HepG2 (cell line): ENCODE data around the gene ACTR10. TPM values are rescaled to one million over a fixed set of nuclear protein-coding genes. Genes with fewer than 3 reads are reported as not detected.

ENCODE experiments used
- ARID3A ChIP-seq: IDR thresholded peaks from 2 replicates; pipeline ENCODE4 v1.6.1; 2012; ENCODE audit warnings: low read depth, low read length, improper control_type of control experiment
- ATRX ChIP-seq: sonication (generic); formaldehyde crosslinking; IDR thresholded peaks from 2 replicates; pipeline ENCODE4 v1.4.0; 2020; ENCODE audit warnings: missing genetic modification reagents, borderline replicate concordance
- CHD2 ChIP-seq: IDR thresholded peaks from 2 replicates; pipeline ENCODE4 v1.6.1; 2011; ENCODE audit warnings: low read depth, low read length, improper control_type of control experiment
- CSRNP2 ChIP-seq: sonication (generic); formaldehyde crosslinking; conservative IDR thresholded peaks from 2 replicates; pipeline ENCODE4 v1.8.0; 2022; ENCODE audit warnings: low read depth, missing genetic modification reagents
- DMAP1 ChIP-seq: IDR thresholded peaks from 2 replicates; pipeline ENCODE4 v1.6.1; 2016
- DNMT1 ChIP-seq: sonication (generic); formaldehyde crosslinking; IDR thresholded peaks from 2 replicates; pipeline ENCODE4 v1.5.1; 2020; ENCODE audit warnings: mild to moderate bottlenecking, missing genetic modification reagents
- ERF ChIP-seq: IDR thresholded peaks from 2 replicates; pipeline ENCODE4 v1.6.1; 2018; ENCODE audit warnings: missing biosample characterization, missing genetic modification reagents
- FOXK1 ChIP-seq: sonication (generic); formaldehyde crosslinking; IDR thresholded peaks from 2 replicates; pipeline ENCODE4 v1.4.0; 2020; ENCODE audit warnings: low read depth, missing genetic modification reagents, borderline replicate concordance
- GTF3A ChIP-seq: sonication (generic); formaldehyde crosslinking; conservative IDR thresholded peaks from 2 replicates; pipeline ENCODE4 v1.4.0; 2020; ENCODE audit warnings: mild to moderate bottlenecking, missing genetic modification reagents
- HNRNPLL ChIP-seq: fragments of 200-400 bp; formaldehyde crosslinking; IDR thresholded peaks from 2 replicates; pipeline ENCODE4 v1.6.1; 2017; ENCODE audit warnings: mild to moderate bottlenecking, low read depth, low read length; ENCODE audit not compliant: poor library complexity, severe bottlenecking
- MBNL3 ChIP-seq: fragments of 250-450 bp; sonication (Bioruptor Pico); conservative IDR thresholded peaks from 2 replicates; pipeline ENCODE4 v1.8.0; 2022; ENCODE audit warnings: mild to moderate bottlenecking, inconsistent platforms
- NONO ChIP-seq, 2 experiments: fragments of 450-650 bp in 1 of 2; sonication (generic) in 1 of 2; formaldehyde crosslinking in 1 of 2; IDR thresholded peaks in 1 of 2; conservative IDR thresholded peaks in 1 of 2; 2 replicates each; pipeline versions ENCODE4 v1.6.1 to v1.8.0; 2017 to 2022; ENCODE audit warnings: mild to moderate bottlenecking in 1 of 2, missing genetic modification reagents in 1 of 2, moderate library complexity in 1 of 2
- NR0B2 ChIP-seq: sonication (generic); formaldehyde crosslinking; IDR thresholded peaks from 2 replicates; pipeline ENCODE4 v1.4.0; 2020; ENCODE audit warnings: mild to moderate bottlenecking, missing genetic modification reagents
- NRL ChIP-seq: sonication (generic); formaldehyde crosslinking; IDR thresholded peaks from 2 replicates; pipeline ENCODE4 v1.5.0; 2020; ENCODE audit warnings: missing genetic modification reagents, mild to moderate bottlenecking, moderate library complexity, borderline replicate concordance
- PITX1 ChIP-seq: sonication (generic); formaldehyde crosslinking; IDR thresholded peaks from 2 replicates; pipeline ENCODE4 v1.5.1; 2020; ENCODE audit warnings: mild to moderate bottlenecking, missing genetic modification reagents
- RAD51 ChIP-seq: fragments of 450-650 bp; IDR thresholded peaks from 2 replicates; pipeline ENCODE4 v1.6.1; 2016; ENCODE audit warnings: borderline replicate concordance
- REL ChIP-seq: sonication (generic); formaldehyde crosslinking; conservative IDR thresholded peaks from 2 replicates; pipeline ENCODE4 v1.8.0; 2022; ENCODE audit warnings: mild to moderate bottlenecking, missing genetic modification reagents, moderate library complexity
- ZNF34 ChIP-seq: sonication (generic); formaldehyde crosslinking; IDR thresholded peaks from 2 replicates; pipeline ENCODE4 v1.4.0; 2020; ENCODE audit warnings: mild to moderate bottlenecking, missing genetic modification reagents, borderline replicate concordance
- ZNF562 ChIP-seq: sonication (generic); formaldehyde crosslinking; IDR thresholded peaks from 2 replicates; pipeline ENCODE4 v1.8.0; 2022; ENCODE audit warnings: missing genetic modification reagents, borderline replicate concordance
- ZNF607 ChIP-seq: sonication (generic); formaldehyde crosslinking; IDR thresholded peaks from 2 replicates; pipeline ENCODE4 v1.5.1; 2020; ENCODE audit warnings: missing genetic modification reagents, mild to moderate bottlenecking, borderline replicate concordance
- ZNF782 ChIP-seq: sonication (generic); formaldehyde crosslinking; IDR thresholded peaks from 2 replicates; pipeline ENCODE4 v1.4.0; 2020; ENCODE audit warnings: missing genetic modification reagents, mild to moderate bottlenecking, borderline replicate concordance
- polyA plus RNA-seq, 8 experiments: library from polyadenylated mRNA; depleted of rRNA in 3 of 8; stranded (reverse) in 7 of 8; unstranded in 1 of 8; fragments of >200 nt; fragmentation: Illumina TruSeq in 4 of 8; extraction: Trizol in 4 of 8; gene quantifications; 2 replicates each; pipeline versions ENCODE4 v1.2.1 to v1.2.3, GENCODE V29; 2011 to 2016; ENCODE audit warnings: low read depth in 4 of 8, missing spikeins in 1 of 8, mixed read lengths in 1 of 8; ENCODE audit not compliant: insufficient read depth in 1 of 8
- total RNA-seq, 5 experiments: library from RNA; depleted of rRNA; stranded (reverse); fragments of >200 nt; fragmentation: Illumina TruSeq; extraction: Trizol; gene quantifications; 2 replicates each; pipeline ENCODE4 v1.2.3, GENCODE V29; 2016; ENCODE audit warnings: low read depth in 1 of 5
- TF ChIP-seq, protein P1 (sequence below): sonication (generic); formaldehyde crosslinking; IDR thresholded peaks from 2 replicates; pipeline ENCODE4 v1.8.0; 2022; ENCODE audit warnings: missing genetic modification reagents, mild to moderate bottlenecking, inconsistent platforms, borderline replicate concordance
- TF ChIP-seq, protein P2 (sequence below): IDR thresholded peaks from 2 replicates; pipeline ENCODE4 v1.6.1; 2016; ENCODE audit warnings: missing compliant biosample characterization, missing genetic modification reagents, borderline replicate concordance

The ACTR10 gene
- total and polyA plus RNA-seq, 2 of the 13 experiments (the other 11 are each of a cell fraction or from before 2014, with no cell fraction given): 30.0 to 41.3 TPM

DNA sequence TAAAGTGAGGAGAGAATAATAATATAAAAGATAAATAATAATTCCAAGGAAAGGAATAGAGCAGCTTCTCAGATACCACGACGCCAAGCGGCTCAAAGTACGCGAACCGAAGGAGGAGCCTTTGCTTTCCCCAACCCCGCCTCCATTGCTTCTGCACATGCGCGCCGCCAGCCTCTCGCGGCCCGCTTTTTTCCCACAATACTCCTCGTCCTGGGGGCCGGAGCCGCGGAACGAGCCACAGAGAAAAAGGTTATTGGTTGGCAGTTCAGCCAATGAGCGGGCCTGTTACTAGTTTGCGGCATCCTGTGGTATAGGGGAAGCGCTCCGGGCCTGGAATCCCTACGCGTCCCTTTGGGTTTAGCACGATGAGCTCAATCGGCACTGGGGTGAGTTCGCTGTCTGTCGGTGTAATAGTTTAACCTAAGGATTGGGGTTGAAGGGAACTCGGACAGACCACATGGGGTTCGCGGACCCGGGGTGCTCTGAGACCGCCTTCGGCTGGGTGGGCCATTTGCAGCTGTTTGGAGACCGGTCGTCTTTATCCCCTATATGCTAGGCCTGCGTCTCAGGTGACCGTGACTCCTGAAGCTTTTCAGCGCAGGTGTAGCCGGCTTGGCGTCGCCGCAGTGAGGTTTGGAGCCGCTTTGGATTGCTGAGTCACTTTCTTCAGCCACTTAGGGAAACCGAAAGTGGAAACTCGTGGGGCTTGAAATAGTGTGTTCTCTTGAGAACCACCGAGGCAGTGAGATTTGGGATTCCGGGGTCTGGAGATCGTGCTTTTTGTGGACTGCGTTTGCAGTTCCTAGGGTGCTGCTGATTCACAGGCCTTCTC lies 44.8 kb downstream of the ACTR10 start, which contains the start of gene PSMA3 (continued):
- TF ChIP-seq ERF: peak; percentile 50
- no peak for TF ChIP-seq RAD51
- no peak for TF ChIP-seq NONO (IDR thresholded peaks at IDR 0.05)
- TF ChIP-seq NONO (CRISPR knock-in tag; conservative IDR thresholded peaks at IDR 0.05): 0 out of 2 replicates have a peak, but pooled peaks have one; percentile 41
- peak; percentile 21; the same call in 1 of the 2 replicates for TF ChIP-seq PITX1 (CRISPR knock-in tag)
- peak; percentile 79 for TF ChIP-seq DMAP1 (CRISPR knock-in tag)
- TF ChIP-seq ZNF34 (CRISPR knock-in tag): no peak
- TF ChIP-seq CHD2: no peak
- no peak for TF ChIP-seq CSRNP2 (CRISPR knock-in tag)
- no peak for TF ChIP-seq FOXK1 (CRISPR knock-in tag)
- no peak for TF ChIP-seq NR0B2 (CRISPR knock-in tag)
- no peak for TF ChIP-seq REL (CRISPR knock-in tag)
- peak; percentile 81; the same call in 1 of the 2 replicates for TF ChIP-seq ZNF607 (CRISPR knock-in tag)
- TF ChIP-seq, protein P1, sequence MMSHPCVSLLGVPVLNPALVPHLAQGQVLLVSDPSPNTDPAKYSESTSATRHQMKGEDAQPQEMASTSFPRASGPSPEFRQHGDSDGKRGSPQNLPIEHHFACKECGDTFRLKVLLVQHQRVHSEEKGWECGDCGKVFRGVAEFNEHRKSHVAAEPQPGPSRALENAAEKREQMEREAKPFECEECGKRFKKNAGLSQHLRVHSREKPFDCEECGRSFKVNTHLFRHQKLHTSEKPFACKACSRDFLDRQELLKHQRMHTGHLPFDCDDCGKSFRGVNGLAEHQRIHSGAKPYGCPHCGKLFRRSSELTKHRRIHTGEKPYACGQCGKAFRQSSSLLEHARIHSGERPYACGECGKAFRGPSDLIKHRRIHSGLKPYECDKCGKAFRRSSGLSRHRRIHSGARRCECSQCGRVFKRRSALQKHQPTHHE (CRISPR knock-in tag): no peak; the same call in 1 of the 2 replicates
- peak; percentile 78 for TF ChIP-seq HNRNPLL
- TF ChIP-seq DNMT1 (CRISPR knock-in tag): no peak
- TF ChIP-seq ZNF562: no peak
- TF ChIP-seq ATRX (CRISPR knock-in tag): no peak
- TF ChIP-seq, protein P2, sequence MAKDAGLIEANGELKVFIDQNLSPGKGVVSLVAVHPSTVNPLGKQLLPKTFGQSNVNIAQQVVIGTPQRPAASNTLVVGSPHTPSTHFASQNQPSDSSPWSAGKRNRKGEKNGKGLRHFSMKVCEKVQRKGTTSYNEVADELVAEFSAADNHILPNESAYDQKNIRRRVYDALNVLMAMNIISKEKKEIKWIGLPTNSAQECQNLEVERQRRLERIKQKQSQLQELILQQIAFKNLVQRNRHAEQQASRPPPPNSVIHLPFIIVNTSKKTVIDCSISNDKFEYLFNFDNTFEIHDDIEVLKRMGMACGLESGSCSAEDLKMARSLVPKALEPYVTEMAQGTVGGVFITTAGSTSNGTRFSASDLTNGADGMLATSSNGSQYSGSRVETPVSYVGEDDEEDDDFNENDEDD (CRISPR knock-in tag): peak; percentile 27; the same call in 1 of the 2 replicates
- peak; percentile 14; the same call in 1 of the 2 replicates for TF ChIP-seq ARID3A
- no peak for TF ChIP-seq MBNL3 (CRISPR knock-in tag)
- no peak for TF ChIP-seq ZNF782 (CRISPR knock-in tag)
- TF ChIP-seq GTF3A: no peak
- TF ChIP-seq NRL (CRISPR knock-in tag): peak; percentile 80; the same call in 1 of the 2 replicates
